IgD-negative memory B cell (primary cell): Measurements from ENCODE around the gene EYA4. TPM values are rescaled to one million over a fixed set of nuclear protein-coding genes. Genes with fewer than 3 reads are reported as not detected.

Source experiments
- H3K27ac Mint-ChIP-seq, 3 donors: one replicate each; pipeline ENCODE4 v1.8.0; 2020 to 2022; ENCODE audit warnings: mild to moderate bottlenecking in 3 of 3, mixed read lengths in 3 of 3, moderate library complexity in 1 of 3
- H3K27me3 Mint-ChIP-seq: one replicate; pipeline ENCODE4 v1.8.0; 2021; ENCODE audit warnings: mixed read lengths
- H3K36me3 Mint-ChIP-seq: one replicate; pipeline ENCODE4 v1.8.0; 2020; ENCODE audit warnings: mild to moderate bottlenecking, mixed read lengths
- H3K4me1 Mint-ChIP-seq, 3 donors: one replicate each; pipeline ENCODE4 v1.8.0; 2020 to 2022; ENCODE audit warnings: mixed read lengths in 3 of 3, mild to moderate bottlenecking in 1 of 3
- H3K4me3 Mint-ChIP-seq, 4 donors: one replicate each; pipeline ENCODE4 v1.8.0; 2020 to 2022; ENCODE audit warnings: mild to moderate bottlenecking in 4 of 4, mixed read lengths in 4 of 4, moderate library complexity in 3 of 4
- H3K9me3 Mint-ChIP-seq, 3 donors: one replicate each; pipeline ENCODE4 v1.8.0; 2020 to 2021; ENCODE audit warnings: mixed read lengths in 3 of 3, mild to moderate bottlenecking in 1 of 3
- polyA plus RNA-seq: library from polyadenylated mRNA; unstranded; fragments of 300-500 nt; fragmentation: Illumina TruSeq; gene quantifications from one replicate; pipeline ENCODE4 v1.2.3, GENCODE V29; 2021

The EYA4 gene
- polyA plus RNA-seq, 1 donor from 2014 or later: not detected

DNA sequence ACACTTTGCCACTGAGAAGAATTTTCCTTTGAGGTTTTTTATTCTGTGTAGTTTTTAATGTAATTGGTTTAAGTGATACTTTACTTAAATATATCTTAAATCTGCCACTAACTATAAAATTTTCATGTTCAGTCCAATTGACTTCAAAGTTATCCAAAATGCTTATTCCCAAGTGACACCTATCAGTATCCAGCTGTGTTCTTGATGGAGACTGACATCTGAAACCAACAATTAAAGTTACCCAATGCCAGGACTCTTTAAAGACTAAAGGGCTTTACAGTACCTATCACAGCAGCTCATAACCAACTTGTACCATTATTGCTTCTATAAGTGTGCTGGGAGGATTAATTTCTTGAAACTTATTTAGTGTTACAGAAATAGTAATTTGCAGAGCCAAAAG is 13.8 kb upstream of the EYA4 start:
- Mint-ChIP-seq H3K27me3 (no peaks in the 10 kb centered on the region), H3K4me3 (no peak overlapping the region), H3K36me3 (no peaks in the 10 kb centered on the region), H3K9me3 (peaks cover 0 to 3% (median 2%) of the 10 kb centered on the region in 3 donors), H3K27ac (no peak overlapping the region), H3K4me1 (no peaks in the 10 kb centered on the region)

DNA sequence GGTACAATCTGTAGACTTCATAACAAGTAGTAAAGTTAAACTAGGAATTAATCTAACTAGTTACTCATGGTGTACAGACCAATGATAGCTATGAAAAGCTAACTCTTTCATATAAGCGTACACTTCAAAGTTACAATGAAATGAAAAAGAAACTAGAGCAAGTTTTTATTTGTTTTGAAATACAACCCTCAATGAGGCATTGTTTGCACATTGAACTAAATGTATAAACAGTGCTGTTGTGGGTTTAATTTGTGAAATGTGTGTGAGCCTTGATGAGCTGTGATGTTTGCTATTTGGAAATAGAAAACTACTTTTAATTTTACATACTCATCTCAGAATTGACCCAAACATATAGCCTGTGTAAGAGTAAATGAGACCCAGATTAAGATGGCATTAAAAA is 11.1 kb upstream of the EYA4 start:
- Mint-ChIP-seq H3K36me3 (no peaks in the 10 kb centered on the region), H3K9me3 (peaks cover 2 to 8% (median 5%) of the 10 kb centered on the region in 3 donors), H3K4me3 (no peak overlapping the region), H3K27me3 (peaks cover 3% of the 10 kb centered on the region), H3K27ac (no peak overlapping the region), H3K4me1 (no peaks in the 10 kb centered on the region)

DNA sequence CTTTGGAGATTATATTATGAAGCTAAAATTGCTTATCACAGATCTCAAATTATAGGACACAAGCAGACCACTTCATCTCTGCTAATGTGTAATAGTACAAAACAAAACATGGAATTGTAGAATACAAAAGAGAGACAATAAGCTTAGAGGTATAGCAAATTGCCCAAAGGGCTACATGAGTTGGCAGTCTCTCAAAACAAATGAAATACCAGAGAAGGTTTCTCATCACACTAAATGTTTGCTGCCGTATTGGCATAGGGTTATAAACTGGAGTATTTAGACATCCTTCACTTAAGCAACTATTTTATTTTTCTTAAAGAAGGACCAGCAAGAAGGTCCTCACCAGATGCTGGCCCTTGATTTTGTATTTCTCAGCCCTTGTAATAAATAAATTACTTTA is 5.9 kb upstream of the EYA4 start:
- no peaks in the 10 kb centered on the region for H3K4me1 Mint-ChIP-seq
- H3K9me3 Mint-ChIP-seq: peaks cover 3 to 8% (median 5%) of the 10 kb centered on the region in 3 donors
- H3K27me3 Mint-ChIP-seq: peaks cover 8% of the 10 kb centered on the region
- H3K36me3 Mint-ChIP-seq: no peaks in the 10 kb centered on the region
- H3K27ac Mint-ChIP-seq: no peak overlapping the region
- no peak overlapping the region for H3K4me3 Mint-ChIP-seq

DNA sequence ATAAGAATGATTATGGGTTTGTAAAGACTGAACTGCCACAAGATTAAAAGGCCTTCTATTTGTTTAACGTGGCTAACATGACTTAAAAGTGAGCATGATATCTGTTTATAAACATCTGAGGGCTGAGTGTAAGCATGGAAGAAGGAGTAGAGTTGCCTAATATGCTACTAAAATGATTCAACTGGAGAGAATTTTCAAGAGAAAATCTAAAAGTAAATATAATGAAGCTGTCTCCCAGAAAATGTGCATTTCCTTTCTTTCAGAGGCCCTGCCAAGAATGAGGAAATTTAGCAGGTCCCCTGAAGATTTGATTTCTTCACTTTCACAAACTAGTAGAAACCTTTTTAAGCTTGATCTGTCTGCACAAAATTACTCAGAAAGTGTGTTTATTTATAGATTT is 4.2 kb upstream of the EYA4 start:
- Mint-ChIP-seq H3K27me3 (peaks cover 17% of the 10 kb centered on the region), H3K4me1 (peaks cover 0 to 4% (median 0%) of the 10 kb centered on the region in 3 donors), H3K36me3 (no peaks in the 10 kb centered on the region), H3K27ac (no peak overlapping the region), H3K4me3 (no peak overlapping the region), H3K9me3 (peaks cover 3 to 6% (median 3%) of the 10 kb centered on the region in 3 donors)

DNA sequence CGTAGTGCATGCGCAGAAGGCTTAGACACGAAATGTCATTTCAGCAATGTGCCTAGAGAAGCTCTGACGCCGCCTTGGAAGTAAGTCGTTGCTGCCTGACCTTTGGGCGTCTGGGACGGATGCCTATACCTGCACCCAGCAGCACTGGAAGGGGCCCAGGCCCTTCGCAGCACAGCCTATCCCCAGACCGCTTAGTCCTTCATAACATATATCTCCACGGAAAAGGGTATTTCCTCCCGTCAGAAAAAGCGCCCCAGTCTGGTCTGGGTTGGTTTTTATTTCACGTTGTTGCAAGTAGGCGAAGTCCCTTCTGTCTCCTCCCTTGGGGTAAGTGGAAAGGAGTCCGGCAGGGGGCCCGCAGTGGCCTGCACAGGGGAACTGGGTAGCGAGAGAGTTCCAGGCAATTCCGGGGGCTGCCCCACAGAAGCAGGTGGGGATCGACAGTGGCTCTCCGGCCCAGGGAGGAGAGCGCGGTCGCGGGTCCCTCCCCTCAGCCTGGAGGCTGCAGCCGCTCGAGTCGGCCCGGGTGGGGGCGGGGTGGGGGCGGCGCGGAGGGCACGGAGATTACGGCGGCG is 559 bp upstream of the EYA4 start:
- Mint-ChIP-seq H3K27me3 (peaks cover 28% of the 10 kb centered on the region), H3K4me3 (peak overlapping the region in 2 of 4 donors; percentile 12 to 21), H3K4me1 (peaks cover 7 to 19% (median 11%) of the 10 kb centered on the region in 3 donors), H3K36me3 (no peaks in the 10 kb centered on the region), H3K27ac (no peak overlapping the region), H3K9me3 (no peaks in the 10 kb centered on the region)

DNA sequence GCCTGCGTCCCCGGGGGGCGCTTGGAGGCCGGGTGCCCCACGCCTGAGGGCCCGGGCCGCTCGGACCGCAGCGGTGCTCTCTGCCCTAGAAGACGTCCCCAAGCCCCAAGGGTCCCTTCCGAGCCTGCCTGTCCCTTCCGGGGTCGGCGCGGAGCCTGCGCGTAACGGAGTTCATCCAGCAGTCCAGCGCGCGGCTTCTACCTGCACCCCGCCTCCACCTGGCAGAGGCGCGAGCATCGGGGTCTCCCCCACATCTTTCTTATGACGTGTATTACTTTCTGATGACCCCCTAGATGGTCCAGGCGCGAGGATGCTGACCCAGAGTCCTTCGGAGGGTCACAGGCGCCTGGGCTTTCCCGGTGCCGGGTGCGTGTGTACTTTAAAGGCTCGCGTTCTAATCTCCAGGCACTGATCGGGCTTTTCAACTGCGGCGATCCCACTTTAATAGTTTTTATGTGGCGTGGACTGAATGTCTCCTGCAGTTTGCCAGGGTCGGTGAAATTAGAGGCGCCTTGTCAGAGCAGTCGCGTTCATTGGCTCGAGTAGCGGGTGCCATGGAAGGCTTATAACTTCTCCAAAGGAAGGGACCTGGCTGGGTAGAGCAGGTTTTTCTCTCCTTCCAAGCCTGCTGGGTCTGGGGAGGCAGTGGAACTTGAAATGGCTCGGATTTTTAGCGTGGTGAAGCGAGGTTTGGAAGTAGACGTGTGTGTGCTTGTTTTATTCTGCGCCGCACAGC is 912 bp downstream of the EYA4 start:
- H3K4me3 Mint-ChIP-seq: peak overlapping the region in 2 of 4 donors; percentile 6 to 37
- H3K27me3 Mint-ChIP-seq: peaks cover 26% of the 10 kb centered on the region
- peaks cover 7 to 19% (median 11%) of the 10 kb centered on the region in 3 donors for H3K4me1 Mint-ChIP-seq
- H3K27ac Mint-ChIP-seq: no peak overlapping the region
- H3K9me3 Mint-ChIP-seq: no peaks in the 10 kb centered on the region
- H3K36me3 Mint-ChIP-seq: no peaks in the 10 kb centered on the region

DNA sequence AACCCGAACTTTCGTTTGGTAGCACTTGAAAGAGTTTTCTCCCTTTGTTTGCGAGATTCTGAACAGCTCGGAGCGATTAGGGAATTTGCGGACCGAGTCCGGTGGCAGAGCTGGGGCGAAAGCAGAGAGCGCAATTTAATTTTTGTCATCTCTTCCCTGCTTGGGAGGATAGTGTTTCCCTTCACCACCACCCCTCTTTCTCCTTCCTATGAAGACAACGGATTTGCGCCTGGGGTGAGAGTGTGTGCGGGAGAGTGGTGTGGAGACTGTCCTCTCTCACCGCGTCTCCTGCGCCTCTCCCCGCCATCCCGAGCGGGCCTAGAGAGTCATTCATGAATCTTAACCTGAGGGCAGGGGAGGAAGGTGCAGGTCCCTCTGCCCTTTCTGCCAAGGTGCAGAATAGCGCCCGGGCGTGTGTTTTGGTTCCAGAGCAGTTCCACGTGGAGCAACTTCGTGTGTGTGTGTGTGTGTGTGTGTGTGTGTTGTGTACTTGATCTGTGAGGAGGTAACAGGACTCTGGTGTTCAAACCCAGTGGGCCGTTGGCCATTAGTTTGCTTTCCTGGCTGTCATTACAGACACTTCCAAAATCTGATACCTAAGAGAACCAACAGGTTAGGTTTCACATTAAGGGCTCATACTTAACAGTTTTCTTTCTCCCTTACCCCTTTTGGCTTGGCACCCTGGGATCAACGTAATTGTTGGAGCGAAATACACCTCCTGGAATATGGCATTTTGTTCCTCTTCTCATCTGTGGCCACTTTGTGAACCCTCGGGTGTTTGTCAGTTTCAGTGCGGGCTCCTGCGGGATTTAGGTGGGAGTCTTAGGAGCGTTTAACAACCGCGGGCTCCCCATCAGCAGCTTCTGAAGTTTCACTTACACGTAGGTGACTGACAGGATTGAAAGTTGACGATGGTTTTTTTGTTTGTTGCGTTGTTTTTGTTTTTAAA is 1.8 kb downstream of the EYA4 start:
- Mint-ChIP-seq H3K4me3 (peak overlapping the region in 2 of 4 donors; percentile 33 to 80), H3K4me1 (peaks cover 7 to 19% (median 11%) of the 10 kb centered on the region in 3 donors), H3K27ac (peak overlapping the region in 1 of 3 donors; percentile 69), H3K9me3 (no peaks in the 10 kb centered on the region), H3K36me3 (no peaks in the 10 kb centered on the region), H3K27me3 (peaks cover 26% of the 10 kb centered on the region)

DNA sequence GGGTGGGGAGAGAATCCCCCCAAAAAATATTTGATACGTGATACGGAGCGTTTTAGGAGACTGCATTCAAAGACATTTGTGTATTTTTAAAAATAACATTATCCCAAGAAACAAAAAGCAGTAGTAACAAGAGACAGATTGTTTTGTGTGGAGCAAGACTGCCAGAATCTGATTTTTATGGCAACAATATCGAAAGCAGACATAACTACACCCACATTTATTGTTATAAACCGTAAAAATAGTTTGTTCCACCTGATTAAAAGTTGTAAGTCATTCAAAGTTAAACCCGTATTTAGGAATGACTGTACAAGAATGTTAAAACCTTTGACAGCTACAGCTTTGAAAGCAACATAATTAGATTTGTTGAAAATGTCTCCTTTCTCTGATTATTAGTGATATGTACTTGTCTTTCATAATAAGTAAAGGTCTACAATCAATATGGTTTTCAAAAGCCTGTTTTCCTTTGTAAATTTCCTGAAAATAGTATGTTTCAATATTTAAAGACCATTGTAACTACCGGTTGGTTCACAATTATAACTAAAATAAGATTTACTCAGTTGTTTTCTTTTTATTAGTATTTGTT is 2.7 kb downstream of the EYA4 start:
- Mint-ChIP-seq H3K4me1 (peaks cover 7 to 19% (median 11%) of the 10 kb centered on the region in 3 donors), H3K27me3 (peaks cover 26% of the 10 kb centered on the region), H3K4me3 (no peak overlapping the region), H3K27ac (no peak overlapping the region), H3K9me3 (no peaks in the 10 kb centered on the region), H3K36me3 (no peaks in the 10 kb centered on the region)

DNA sequence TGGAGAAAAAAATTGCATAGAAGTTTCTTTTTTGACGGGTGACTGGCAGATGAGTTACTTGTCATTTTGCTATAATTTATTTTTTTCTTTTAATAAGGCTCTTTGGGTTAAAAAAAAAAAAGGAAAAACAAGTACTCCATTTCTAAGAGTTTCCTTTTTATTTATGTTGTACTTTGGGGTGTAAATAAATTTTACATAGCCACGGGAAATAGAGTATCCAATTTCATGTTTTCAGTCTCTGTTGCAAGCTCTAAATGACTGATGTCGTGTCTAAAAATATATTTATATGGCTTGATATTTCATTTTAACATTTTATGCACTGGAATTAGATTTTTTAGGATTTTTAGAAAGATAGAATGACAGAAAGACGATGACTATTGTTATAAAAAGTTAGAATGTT is 3.4 kb downstream of the EYA4 start:
- H3K27ac Mint-ChIP-seq: no peak overlapping the region
- peaks cover 29% of the 10 kb centered on the region for H3K27me3 Mint-ChIP-seq
- H3K9me3 Mint-ChIP-seq: peaks cover 0 to 1% (median 0%) of the 10 kb centered on the region in 3 donors
- peaks cover 7 to 19% (median 11%) of the 10 kb centered on the region in 3 donors for H3K4me1 Mint-ChIP-seq
- no peak overlapping the region for H3K4me3 Mint-ChIP-seq
- H3K36me3 Mint-ChIP-seq: no peaks in the 10 kb centered on the region

DNA sequence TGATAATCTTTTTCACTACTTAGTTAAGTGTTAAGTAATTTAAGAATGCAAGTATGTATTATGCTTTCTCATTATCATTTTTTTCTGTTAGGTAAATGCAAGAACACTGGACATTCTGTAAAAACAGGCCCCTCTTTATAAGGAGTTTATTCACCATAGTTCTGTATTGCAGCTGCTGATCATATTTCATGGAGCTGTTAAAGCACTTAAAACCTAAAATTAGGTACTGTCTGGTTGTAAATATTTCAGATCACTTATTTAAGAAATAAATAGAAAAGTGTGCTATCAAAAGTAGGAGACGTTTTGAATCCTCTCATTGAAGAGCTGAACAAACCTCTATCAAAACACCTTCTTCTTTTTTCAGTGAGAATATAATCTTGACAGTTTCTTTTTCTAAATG is 3.9 kb downstream of the EYA4 start:
- Mint-ChIP-seq H3K27me3 (peaks cover 30% of the 10 kb centered on the region), H3K36me3 (no peaks in the 10 kb centered on the region), H3K9me3 (peaks cover 0 to 4% (median 0%) of the 10 kb centered on the region in 3 donors), H3K27ac (no peak overlapping the region), H3K4me3 (no peak overlapping the region), H3K4me1 (peaks cover 7 to 19% (median 11%) of the 10 kb centered on the region in 3 donors)

DNA sequence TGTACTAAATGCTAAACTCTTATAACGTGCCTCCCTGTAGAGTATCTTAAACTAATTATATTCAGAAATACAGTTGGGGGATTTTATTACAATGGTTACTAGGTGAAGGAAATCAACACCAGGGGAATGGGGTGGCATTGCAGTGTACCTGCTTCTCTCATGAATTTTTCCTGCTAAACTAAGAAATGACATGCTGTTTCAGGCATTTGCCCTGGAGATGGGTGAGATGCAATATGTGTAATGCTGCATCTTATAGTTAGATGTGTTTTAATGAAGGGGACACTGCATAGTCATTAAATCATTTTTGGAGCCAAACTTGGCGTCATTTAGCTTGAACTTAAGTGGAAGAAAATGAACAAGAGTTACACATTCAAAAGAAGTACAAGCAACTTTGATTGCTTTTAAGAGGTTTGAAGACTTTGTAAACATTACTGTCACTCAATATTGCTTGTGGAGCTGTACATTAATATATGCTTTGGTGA is 4.3 kb downstream of the EYA4 start:
- peaks cover 7 to 17% (median 11%) of the 10 kb centered on the region in 3 donors for H3K4me1 Mint-ChIP-seq
- peaks cover 0 to 4% (median 0%) of the 10 kb centered on the region in 3 donors for H3K9me3 Mint-ChIP-seq
- peaks cover 25% of the 10 kb centered on the region for H3K27me3 Mint-ChIP-seq

DNA sequence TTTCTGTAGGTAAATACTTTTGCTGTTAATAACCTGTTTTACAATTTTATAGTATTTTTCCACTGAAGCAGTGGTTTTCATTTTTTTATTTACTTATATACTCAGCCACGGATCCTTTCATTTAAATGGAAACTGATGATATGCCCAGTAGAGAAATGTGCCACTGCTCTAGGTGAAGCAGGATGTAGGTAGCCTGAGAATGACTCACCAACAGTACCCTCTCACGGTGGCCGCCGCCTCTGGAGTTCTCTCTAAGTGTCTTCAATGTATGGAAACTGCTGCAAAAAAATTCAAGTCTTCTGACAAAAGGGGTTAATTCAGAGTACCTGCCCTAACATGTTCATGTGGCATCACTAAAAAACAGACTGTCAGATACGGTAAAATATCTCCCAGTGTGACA is 6.4 kb downstream of the EYA4 start:
- H3K36me3 Mint-ChIP-seq: no peaks in the 10 kb centered on the region
- H3K4me3 Mint-ChIP-seq: no peak overlapping the region
- H3K27me3 Mint-ChIP-seq: peaks cover 12% of the 10 kb centered on the region
- H3K4me1 Mint-ChIP-seq: peaks cover 7 to 9% (median 9%) of the 10 kb centered on the region in 3 donors
- no peak overlapping the region for H3K27ac Mint-ChIP-seq
- H3K9me3 Mint-ChIP-seq: peaks cover 0 to 4% (median 0%) of the 10 kb centered on the region in 3 donors

More for the DNA sequence above, 4.3 kb downstream of the EYA4 start:
- Mint-ChIP-seq H3K4me3 (no peak overlapping the region), H3K27ac (no peak overlapping the region), H3K36me3 (no peaks in the 10 kb centered on the region)

DNA sequence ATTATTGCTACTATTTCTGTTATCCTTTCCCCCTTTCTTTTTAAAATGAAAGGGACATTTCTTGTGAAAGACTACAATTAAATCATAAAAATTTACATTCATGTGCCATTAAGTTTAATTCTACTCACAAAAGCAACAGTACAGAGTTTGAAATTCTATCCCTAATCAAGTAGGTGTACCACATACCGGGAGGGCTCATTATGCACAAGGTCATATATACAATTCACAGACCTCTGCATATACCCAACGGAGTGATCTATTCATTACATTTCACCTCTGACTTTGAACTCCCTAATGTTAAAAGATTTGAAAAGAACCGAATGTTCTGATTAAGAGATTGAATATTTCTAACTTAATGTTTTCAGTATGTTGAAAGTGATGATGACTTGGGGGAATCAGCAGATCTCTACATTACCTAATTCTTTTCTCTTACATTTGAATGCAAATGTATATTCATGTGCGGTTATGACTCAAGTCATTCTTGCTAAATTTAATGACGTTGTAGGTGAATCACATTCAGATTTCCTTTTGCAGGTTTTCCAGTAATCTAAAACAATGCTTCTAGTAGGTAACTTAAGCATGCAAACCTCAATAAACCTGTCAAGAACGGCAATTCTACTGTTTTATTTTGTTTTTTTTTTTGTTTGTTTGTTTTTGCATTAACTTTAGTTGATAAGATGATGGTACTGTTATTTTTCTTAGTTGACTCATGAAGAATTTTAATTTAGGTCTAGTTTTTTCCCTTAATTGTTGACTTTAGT is 7.3 kb downstream of the EYA4 start:
- Mint-ChIP-seq H3K4me1 (peaks cover 0 to 2% (median 2%) of the 10 kb centered on the region in 3 donors), H3K9me3 (peaks cover 0 to 4% (median 0%) of the 10 kb centered on the region in 3 donors), H3K27me3 (peaks cover 6% of the 10 kb centered on the region), H3K27ac (no peak overlapping the region), H3K36me3 (no peaks in the 10 kb centered on the region), H3K4me3 (no peak overlapping the region)

DNA sequence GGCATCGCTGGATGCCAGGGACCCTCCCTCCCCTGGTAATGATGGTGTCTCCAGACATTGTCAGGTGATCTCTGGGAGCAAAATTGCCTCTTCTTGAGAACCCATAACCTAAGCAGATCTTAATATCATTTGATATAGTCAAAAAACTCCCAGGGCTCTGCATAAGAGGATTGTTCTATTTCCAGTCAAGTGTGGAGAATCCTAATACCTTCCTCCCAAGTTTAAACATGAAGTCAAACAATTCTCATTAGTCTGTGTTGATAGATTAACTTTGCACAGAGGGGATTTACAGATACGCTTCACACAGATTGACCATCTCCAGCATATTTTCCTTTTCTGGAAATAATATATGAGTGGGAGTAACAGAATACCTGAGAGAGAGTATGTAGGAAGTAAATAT is 10.5 kb downstream of the EYA4 start:
- no peaks in the 10 kb centered on the region for H3K4me1 Mint-ChIP-seq
- no peaks in the 10 kb centered on the region for H3K36me3 Mint-ChIP-seq
- peaks cover 0 to 4% (median 0%) of the 10 kb centered on the region in 3 donors for H3K9me3 Mint-ChIP-seq
- H3K27ac Mint-ChIP-seq: no peak overlapping the region
- H3K27me3 Mint-ChIP-seq: peaks cover 4% of the 10 kb centered on the region
- H3K4me3 Mint-ChIP-seq: no peak overlapping the region
